Amniotic epithelial cell (primary cell): ENCODE data around the gene SREBF1.

Source experiments
- DNase-seq: peaks from one replicate; pipeline ENCODE4 v3.0.0-alpha.2; 2010; ENCODE audit warnings: low read depth

The SREBF1 gene

DNA sequence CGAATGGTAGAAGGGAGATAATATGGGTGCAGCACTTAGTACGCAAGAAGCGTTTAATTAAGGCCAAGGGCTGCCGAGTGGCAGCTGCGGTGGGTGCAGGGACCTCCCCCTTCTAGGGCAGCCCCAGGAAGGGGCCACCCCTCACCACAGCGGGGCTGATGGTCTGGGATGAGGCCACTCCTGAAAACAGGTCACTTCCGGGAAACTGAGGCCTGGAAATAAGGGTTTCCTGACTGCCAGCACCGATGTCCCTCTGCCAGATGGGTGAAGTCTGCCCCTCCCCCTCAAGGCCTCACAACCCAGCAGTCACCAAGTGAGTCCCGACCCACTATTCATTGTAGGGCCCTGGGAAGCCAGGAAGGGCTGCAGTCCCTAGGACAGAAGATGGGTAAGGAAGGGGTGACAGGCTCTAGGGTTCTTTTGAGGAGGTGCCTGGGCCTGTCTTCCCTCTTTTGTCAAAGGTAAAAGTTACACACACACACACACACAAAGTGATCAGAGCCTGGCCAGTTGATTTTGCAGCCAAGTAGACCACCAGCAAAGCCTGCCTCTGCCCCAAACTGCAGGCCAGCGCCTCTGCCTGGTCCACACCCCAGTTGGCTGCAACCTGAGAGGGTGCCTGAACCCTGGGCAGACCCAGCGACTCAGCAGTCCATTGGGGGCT is 12.5 kb downstream of the SREBF1 start:
- no peak for DNase-seq

DNA sequence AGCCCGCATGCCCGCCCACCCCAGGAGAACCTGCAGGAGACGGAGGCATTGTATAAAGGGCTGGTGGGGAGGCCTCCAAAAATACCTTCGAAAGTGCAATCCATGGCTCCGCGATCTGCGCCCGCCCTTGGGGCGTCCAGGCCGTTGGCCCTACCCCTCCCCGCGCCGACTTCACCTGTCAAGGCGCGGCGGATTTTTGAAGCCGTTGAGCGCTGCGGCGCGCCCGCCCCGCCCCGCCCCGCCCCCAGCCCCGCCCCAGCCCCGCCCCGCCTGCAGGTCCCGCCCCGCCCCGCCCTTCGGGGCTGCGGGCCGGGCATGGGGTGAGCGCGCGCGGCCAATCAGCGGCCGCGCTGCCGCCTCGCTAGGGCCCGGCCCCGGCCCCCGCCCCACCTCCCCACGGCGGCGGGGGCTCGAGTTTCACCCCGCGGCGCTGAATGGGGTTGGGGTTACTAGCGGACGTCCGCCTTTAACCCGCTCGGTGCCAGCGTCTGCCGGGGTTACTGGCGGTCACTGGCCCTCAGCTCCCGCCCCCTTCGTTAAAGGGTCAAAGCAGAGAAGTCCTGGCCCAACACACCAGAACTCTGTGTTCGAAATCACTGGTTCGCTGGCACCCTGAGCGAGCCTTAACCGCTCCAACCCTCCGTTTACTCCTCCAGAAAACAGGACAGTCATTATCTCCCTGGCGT is 13.2 kb downstream of the SREBF1 start:
- DNase-seq: peak; percentile 75

DNA sequence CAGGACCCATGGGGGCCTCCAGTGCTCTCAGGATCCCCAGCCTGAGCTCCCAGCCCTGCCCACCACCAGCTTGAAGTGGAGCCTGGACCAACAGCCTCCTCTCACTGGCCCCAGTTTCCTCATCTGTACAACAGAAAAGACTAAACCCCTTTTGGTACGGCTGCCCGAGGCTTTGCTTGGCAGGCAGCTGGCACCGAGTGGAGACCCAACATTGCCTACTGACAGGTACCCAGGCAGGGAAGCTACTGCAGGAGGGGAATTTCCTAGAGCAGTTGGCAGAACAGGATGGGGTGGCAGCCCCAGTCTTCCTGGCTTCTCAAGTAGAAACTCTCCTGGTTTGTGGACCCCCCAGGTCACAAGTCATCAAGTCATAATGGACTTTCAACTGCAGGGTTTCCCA is 14.2 kb downstream of the SREBF1 start:
- DNase-seq: no peak

DNA sequence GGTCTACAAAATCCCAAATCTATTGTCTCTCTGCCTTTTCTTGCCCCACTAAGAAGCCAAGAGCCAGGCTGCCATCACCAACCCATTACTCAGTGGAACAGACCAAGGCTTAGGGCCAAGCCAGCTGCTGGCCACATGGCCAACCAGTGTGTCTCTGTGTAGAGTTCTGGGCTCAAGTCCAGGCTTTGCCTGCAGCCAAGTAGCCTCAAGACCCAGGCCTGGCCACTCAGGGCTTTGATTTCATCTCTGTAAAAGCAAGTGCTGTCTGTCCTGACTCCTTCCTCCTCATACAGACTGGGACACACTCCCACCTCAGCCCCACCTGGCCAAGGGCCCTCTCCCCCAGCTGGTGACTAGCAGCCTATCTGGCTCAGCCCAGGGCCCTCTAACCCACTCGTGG is 14.6 kb downstream of the SREBF1 start:
- DNase-seq: peak; percentile 60

DNA sequence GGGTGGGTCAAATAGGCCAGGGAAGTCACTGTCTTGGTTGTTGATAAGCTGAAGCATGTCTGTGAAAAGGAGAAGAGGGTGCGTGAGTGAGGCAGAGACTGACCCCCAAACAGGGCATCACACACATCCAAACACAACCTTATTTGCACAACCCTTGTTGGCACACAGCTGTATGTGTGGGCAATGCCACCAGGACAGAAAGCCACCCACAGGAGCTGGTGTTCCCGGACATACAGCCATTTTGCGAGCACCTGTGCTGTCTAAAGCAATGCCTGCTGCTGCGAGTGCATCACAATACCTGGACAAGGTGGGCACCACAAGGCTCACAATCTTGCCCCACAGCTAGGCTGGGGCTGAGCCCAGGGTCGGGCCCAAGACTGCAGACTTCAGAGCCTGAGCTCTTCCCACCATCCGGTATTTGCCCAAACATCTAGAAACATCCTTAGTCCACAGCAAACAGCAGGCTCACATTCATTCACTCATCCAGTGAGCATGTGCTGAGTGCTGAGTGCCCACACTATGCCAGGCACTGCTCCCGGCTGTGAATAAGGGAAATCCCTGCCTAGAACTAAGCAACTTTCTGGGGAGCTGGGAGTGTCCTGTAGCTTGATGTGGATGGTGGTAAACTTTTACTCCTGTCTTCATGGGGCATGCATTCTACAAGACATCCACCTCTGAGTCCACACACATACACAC is 16.2 kb downstream of the SREBF1 start:
- no peak for DNase-seq

DNA sequence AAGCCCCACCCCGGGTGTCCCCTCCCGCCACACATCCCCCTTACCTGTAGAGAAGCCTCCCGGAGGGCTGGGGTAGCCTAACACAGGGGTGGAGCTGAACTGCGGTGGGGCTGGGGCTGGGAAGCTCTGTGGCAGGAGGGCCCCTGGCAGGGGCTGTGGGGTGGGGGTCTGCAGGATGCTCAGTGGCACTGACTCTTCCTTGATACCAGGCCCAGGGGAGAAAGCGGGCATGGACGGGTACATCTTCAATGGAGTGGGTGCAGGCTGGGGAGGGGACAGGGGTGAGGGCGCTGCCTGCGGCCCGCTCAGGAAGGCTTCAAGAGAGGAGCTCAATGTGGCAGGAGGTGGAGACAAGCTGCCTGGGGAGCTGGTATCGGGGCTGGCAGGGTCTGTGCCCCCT is 16.7 kb downstream of the SREBF1 start:
- DNase-seq: no peak

DNA sequence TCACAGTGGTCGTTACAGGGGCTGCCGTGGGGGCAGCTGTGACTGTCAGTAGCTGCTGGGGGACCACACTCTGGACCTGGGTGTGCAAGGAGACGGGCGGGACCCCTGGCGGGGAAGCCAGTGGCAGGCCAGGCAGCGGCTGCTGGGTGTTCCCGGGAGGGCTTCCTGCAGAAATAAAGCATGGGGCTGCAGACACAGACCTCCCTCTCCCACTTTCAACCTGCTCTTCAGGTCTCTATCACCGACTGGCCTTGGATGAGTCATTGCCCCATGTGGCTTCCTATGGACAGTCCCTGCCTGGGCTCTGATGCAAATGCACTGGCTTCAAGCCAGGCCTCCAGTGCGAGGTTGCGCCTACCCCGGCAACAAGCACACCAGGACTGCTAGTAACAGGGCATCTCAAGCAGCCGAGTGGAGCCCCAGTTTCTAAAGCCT is 17.2 kb downstream of the SREBF1 start:
- DNase-seq: peak; percentile 93

DNA sequence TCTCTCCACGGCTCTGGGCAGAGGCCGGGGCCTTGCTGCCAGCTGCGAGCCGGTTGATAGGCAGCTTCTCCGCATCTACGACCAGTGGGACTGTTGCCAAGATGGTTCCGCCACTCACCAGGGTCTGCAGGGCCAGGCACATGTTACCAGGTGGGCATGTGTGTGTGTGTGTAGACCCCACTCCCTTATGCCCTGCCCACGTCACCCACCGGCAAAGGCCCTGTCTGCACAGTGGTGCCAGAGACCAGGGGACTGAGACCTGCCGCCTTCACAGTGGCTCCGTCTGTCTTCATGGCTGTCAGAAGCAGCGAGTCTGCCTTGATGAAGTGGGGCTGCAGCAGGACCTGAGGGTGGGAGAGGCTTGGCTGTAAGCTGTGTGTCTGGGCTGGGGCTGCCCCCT is 17.7 kb downstream of the SREBF1 start:
- no peak for DNase-seq

DNA sequence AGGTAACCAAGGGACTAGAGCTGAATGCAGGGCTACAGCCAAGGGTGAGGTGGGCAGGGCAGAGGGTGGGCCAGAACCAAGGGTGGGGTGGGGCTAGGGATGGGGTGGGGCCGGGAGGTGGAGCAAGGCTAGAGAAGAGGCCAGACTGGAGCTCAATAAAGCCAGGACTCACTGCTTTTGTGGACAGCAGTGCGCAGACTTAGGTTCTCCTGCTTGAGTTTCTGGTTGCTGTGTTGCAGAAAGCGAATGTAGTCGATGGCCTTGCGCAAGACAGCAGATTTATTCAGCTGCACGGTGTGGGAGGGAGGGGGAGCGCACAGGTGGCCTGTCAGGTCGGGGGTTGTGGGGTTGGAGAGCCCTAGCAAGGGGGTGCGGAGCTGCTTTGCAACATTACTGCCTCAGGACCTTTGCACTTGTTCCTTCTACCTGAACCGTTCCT is 18.7 kb downstream of the SREBF1 start:
- DNase-seq: peak; percentile 52

DNA sequence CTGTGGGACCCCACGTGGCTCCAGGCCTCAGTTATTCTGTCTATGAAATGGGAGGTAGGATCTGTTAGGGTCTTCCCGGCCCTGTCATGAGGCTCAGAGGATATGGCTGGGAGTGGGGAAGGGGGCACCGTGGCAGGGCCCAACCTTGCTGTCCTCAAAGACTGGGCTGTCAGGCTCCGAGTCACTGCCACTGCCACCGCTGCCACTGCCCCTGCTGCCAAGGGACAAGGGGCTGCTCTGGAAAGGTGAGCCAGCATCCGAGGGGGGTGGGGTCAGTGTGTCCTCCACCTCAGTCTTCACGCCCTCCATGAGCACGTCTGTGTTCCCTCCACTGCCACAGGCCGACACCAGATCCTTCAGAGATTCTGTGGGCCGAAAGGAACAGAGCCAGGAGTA is 19.2 kb downstream of the SREBF1 start:
- no peak for DNase-seq

DNA sequence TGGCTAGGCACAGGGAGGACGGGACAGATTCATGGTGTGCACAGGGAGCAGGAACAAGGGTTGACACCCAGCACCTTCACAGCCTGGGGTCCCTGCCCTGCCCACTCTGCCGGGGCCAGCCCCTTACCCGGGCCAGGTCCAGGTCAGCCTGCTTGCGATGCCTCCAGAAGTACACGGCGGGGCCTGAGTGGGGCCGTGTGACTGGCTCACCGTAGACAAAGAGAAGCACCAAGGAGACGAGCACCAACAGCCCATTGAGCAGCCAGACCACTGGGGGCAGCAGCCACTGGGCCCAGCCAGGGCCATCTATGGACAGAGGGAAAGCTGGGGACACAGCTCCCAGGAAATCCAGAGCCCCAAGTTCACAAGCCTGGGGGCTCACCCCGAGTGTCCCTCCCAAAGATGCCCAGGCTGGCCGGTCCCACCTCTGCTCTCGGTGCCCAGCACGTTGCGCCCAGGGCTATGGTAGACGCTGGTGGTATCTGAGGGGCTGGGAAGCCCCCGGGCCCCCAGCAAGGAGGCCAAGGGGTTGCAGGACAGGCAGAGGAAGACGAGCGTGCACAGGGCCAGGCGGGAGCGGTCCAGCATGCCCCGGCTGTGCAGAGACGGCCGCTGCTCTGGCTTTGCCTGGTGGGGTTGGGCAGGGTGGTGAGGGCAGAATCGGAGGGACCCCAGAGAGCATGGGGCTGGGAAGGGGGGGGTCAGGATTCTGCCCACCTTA is 19.8 kb downstream of the SREBF1 start:
- DNase-seq: no peak

DNA sequence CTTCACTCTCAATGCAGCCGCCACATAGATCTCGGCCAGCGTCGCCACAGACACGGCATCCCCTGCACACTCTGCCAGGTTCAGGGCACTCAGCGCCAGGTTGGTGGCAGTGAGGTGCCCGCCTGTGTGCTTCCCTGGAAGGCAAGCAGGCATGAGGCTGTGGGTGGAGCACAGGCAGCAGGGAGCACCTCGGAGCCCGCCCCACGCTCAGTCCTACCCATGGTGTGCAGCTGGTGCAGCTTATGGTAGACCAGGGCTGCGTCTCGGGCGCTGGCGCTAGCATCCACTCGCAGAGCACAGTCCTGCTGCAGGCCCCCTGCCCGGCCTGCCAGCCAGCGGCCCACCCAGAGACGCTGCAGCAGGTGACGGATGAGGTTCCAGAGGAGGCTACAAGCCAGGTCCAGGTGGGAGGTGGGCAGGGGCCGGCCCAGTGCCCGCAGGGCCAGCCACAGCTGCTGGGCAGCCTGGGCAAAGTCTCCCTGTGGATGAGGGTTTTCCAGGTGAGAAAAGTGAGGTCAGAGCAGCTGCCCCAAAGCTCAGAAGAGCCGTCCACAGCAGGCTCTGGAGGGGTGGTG is 20.5 kb downstream of the SREBF1 start:
- no peak for DNase-seq

DNA sequence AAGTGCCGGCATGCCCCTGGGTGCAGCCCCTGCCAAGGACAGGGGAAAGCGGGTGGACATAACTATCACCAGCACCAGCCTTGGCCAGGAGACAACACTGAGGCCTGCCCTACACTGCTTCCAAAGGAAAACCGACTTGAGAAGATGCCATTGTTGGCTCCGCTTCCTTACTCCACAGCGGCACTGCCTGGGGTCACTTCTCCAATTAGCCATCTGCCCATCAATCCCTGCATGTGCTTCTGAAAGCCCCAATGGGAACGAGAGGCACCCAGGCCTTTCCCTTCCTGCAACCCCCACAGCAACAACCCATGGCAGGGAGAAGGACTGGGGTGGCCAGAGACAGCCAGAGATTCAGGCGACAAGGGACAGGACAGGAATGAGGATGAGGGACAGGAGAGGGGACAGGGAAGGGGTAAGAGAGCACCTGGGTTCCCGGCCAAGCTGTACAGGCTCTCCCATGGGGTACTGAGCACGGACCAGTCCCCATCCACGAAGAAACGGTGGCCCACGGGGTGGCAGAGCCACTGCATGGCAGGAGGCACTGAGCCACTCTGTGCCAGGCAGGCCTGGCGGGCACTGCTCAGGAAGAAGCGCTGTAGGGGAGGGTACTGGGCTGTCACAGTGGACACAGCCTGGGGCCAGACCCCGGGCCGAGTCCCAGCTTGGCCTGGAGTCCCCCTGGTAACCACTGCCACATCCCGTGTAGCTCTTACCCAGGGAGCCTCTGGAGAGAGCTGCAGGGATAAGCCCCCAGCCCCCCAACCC is 21.2 kb downstream of the SREBF1 start:
- no peak for DNase-seq

DNA sequence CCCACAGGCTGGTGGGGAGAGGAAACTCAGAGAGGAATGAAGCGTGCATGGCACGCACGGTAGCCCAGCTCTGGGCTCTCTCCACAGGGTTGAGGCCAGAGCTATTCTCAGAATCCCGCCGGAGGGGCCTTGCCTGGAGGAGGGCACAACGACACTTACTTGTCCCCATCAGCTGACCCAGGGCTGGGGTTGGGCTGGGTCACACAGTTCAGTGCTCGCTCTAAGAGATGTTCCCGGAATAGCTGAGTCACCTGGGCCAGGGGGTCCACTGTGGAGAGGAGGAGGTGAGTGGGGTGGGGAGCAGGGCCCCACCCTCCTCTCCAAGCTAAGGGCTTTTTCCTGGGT is 21.8 kb downstream of the SREBF1 start:
- DNase-seq: no peak

DNA sequence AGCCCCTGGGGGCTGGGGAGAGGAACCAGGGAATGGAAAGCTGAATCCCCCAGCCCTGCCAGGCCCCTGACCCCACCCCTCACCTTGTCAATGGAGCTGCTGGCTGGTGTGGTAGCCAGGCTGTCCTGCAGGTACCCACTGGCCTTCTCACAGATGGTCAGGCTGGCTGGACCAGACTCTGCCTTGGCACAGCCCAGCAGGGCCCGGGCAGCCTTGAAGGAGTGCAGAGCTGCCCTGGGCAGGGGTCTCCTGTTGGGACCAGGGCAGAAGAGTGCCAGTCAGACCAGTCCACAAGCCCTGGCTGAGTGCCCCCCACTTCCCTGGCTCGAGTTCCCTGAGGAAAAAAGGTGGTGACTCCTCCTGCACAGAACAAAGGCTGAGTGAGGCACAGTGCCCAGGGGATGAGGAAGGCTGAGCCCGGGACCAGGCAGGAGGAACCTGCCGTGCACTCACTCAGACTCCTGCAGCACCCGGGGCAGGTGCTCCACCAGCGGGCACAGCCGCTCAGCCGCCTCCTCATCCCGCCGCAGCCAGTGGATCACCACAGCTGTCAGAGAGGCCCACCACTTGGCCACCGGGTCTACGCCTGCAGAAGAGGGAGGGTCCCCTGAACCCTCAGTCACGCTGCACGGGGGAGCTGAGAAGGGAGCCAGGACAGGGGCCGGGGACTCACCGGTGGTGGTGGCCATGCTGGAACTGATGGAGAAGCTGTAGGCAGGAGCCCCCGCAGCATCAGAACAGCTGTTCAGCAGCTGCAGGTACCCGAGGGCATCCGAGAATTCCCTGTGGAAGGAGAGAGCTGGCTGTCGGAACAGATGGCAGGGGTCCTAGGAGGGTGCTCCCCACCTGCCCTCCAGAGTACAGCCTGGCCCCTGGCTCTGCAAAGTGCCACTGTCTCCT is 22.4 kb downstream of the SREBF1 start:
- DNase-seq: no peak

DNA sequence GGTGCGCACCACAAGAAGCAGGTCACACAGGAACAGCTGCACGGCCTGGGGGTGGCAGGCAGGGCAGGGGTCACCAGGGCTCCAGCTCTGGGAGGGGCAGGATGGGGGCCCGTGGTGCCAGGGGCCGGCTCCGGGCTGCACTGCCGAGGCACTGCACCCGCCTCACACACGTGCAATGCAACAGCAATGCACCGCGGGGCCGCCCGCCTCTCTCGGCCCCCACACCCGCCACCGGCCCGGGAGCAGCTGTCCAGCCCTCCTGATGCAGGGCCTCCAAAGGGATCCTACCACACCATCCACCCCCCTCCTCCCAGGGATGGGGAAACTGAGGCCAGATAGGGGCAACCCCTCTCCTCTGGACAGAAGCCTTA is 23.1 kb downstream of the SREBF1 start:
- no peak for DNase-seq

DNA sequence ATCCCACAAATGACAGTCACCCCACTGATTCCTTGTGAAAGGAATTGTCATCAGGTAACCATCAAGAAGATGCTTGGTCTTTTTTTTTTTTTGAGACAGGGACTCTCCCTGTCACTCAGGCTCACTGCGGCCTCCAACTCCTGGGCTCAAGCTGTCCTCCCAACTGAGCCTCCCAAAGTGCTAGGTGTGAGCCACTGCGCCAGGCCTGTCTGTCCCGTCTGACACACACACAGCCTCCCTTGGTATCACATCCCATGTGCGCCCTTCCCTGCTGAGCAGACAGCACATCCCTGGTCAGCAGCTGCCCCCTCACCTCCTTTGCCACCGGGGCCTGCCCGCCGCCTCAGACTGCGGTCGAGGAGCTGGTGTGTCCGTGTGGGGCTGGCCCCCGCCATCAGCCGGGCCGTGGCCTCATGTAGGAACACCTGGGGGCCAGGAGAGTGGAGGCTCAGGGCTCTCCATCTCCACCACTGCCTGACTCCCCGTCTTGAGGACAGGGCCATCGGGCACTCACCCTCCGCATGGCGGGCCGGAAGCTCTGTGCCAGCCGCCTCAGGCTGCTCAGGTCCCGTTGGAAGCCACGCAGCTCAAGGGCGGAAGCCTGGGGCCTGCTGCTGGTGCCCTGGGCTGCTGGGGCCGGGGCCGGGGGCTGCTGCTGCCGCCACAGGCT is 23.6 kb downstream of the SREBF1 start:
- DNase-seq: no peak

DNA sequence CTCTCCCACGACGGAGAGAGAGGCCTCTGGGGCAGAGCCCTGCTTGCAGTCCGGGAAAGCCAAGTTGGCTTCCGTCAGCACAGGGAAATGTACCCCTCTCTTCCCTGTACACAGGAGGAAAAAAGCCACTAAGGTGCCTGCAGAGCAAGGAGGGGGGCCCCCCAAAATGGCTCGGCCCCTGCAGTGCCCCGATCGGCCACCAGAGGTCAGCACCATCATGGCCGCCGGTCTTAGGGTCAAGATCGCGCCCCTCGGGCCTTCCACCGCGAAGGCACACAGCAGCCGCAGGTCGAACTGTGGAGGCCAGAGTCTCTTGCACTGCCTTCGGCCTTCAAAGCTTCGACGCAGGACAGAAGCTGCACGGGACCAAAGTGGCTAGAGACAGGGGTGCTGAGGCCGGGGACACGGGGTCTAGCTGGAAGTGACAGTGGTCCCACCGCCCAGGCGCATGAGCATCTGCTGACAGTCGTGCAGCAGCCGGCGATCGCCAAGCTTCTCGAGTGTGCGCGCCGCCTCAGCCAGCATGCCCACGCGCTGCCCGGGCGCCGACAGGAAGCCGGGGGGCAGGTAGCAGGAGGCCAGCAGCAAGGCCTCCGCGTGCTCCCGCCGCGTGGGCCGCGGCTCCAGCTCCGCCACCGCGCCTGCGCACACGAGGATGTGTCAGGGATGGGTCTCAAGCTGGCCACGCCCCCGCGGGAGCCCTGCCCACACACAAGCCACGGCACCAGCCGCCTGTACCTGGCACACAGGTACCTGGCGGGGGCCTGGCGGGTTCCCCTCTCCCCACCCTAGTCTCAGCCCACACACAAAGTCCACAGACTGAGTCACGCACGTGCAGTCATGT is 24.4 kb downstream of the SREBF1 start:
- peak; percentile 61 for DNase-seq
